HepG2 (cell line): ENCODE data around the gene LIME1. TPM values are rescaled to one million over a fixed set of nuclear protein-coding genes. Genes with fewer than 3 reads are reported as not detected.

ENCODE experiments used
- GFI1 ChIP-seq: sonication (generic); formaldehyde crosslinking; IDR thresholded peaks from 2 replicates; pipeline ENCODE4 v1.5.0; 2020; ENCODE audit warnings: missing genetic modification reagents, mild to moderate bottlenecking, borderline replicate concordance
- GLI4 ChIP-seq: sonication (generic); formaldehyde crosslinking; IDR thresholded peaks from 2 replicates; pipeline ENCODE4 v1.5.1; 2020; ENCODE audit warnings: missing genetic modification reagents, mild to moderate bottlenecking, moderate library complexity, borderline replicate concordance
- PAXIP1 ChIP-seq: sonication (generic); formaldehyde crosslinking; conservative IDR thresholded peaks from 2 replicates; pipeline ENCODE4 v1.4.0; 2020; ENCODE audit warnings: mild to moderate bottlenecking, missing genetic modification reagents, moderate library complexity
- ZNF572 ChIP-seq: sonication (generic); formaldehyde crosslinking; IDR thresholded peaks from 2 replicates; pipeline ENCODE4 v1.5.1; 2020; ENCODE audit warnings: mild to moderate bottlenecking, missing genetic modification reagents
- polyA plus RNA-seq, 8 experiments: library from polyadenylated mRNA; depleted of rRNA in 3 of 8; stranded (reverse) in 7 of 8; unstranded in 1 of 8; fragments of >200 nt; fragmentation: Illumina TruSeq in 4 of 8; extraction: Trizol in 4 of 8; gene quantifications; 2 replicates each; pipeline versions ENCODE4 v1.2.1 to v1.2.3, GENCODE V29; 2011 to 2016; ENCODE audit warnings: low read depth in 4 of 8, missing spikeins in 1 of 8, mixed read lengths in 1 of 8; ENCODE audit not compliant: insufficient read depth in 1 of 8
- total RNA-seq, 5 experiments: library from RNA; depleted of rRNA; stranded (reverse); fragments of >200 nt; fragmentation: Illumina TruSeq; extraction: Trizol; gene quantifications; 2 replicates each; pipeline ENCODE4 v1.2.3, GENCODE V29; 2016; ENCODE audit warnings: low read depth in 1 of 5
- TF ChIP-seq, protein P1 (sequence below): sonication (generic); formaldehyde crosslinking; IDR thresholded peaks from 2 replicates; pipeline ENCODE4 v1.4.0; 2020; ENCODE audit warnings: missing genetic modification reagents, borderline replicate concordance
- TF ChIP-seq, protein P2 (sequence below): sonication (generic); formaldehyde crosslinking; IDR thresholded peaks from 2 replicates; pipeline ENCODE4 v1.4.0; 2020; ENCODE audit warnings: mild to moderate bottlenecking, missing genetic modification reagents

Gene LIME1
- total and polyA plus RNA-seq, 2 of the 13 experiments (the other 11 are each of a cell fraction or from before 2014, with no cell fraction given), result 13.0 to 61.5 TPM

- peak; percentile 70 for TF ChIP-seq PAXIP1 (CRISPR knock-in tag)
- TF ChIP-seq, protein P1, sequence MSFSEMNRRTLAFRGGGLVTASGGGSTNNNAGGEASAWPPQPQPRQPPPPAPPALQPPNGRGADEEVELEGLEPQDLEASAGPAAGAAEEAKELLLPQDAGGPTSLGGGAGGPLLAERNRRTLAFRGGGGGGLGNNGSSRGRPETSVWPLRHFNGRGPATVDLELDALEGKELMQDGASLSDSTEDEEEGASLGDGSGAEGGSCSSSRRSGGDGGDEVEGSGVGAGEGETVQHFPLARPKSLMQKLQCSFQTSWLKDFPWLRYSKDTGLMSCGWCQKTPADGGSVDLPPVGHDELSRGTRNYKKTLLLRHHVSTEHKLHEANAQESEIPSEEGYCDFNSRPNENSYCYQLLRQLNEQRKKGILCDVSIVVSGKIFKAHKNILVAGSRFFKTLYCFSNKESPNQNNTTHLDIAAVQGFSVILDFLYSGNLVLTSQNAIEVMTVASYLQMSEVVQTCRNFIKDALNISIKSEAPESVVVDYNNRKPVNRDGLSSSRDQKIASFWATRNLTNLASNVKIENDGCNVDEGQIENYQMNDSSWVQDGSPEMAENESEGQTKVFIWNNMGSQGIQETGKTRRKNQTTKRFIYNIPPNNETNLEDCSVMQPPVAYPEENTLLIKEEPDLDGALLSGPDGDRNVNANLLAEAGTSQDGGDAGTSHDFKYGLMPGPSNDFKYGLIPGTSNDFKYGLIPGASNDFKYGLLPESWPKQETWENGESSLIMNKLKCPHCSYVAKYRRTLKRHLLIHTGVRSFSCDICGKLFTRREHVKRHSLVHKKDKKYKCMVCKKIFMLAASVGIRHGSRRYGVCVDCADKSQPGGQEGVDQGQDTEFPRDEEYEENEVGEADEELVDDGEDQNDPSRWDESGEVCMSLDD, result no peak
- TF ChIP-seq, protein P2, sequence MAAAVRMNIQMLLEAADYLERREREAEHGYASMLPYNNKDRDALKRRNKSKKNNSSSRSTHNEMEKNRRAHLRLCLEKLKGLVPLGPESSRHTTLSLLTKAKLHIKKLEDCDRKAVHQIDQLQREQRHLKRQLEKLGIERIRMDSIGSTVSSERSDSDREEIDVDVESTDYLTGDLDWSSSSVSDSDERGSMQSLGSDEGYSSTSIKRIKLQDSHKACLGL (CRISPR knock-in tag), result peak; percentile 59; the same call in 1 of the 2 replicates
- TF ChIP-seq ZNF572 (CRISPR knock-in tag), result 0 out of 2 replicates have a peak, but pooled peaks have one; percentile 27
- TF ChIP-seq GLI4 (CRISPR knock-in tag), result peak; percentile 69; the same call in 1 of the 2 replicates
- no peak for TF ChIP-seq GFI1 (CRISPR knock-in tag)
These were observed 9.7 kb downstream of the LIME1 start (continued) for GRCh38 chr20:63745961-63746731.
